ENCODE results near the gene KIF5C. TPM values are rescaled to one million over a fixed set of nuclear protein-coding genes. Genes with fewer than 3 reads are reported as not detected.

Gene KIF5C
- polyA plus RNA-seq, 4 donors, result 2.9 to 7.1 (median 4.4) TPM

GRCh38 chr2:149037851-149038250 lies 162.8 kb downstream of the KIF5C start:
- DNase-seq (ENCODE audit: low read depth in 4 of 4, low spot score in 3 of 4), result no peak

- DNase-seq (ENCODE audit: low read depth in 4 of 4, low spot score in 3 of 4), result no peak
Observed at GRCh38 chr2:149038442-149039212, 163.6 kb downstream of the KIF5C start, which contains the start of gene LYPD6B. TSS of gene LYPD6B (plus strand) at chr2:149038699. CDS start at chr2:149130949, 92,250 bp downstream.

- no peak for DNase-seq (ENCODE audit: low read depth in 4 of 4, low spot score in 3 of 4)
Observed at GRCh38 chr2:149039213-149039724, 164.2 kb downstream of the KIF5C start.

DNA sequence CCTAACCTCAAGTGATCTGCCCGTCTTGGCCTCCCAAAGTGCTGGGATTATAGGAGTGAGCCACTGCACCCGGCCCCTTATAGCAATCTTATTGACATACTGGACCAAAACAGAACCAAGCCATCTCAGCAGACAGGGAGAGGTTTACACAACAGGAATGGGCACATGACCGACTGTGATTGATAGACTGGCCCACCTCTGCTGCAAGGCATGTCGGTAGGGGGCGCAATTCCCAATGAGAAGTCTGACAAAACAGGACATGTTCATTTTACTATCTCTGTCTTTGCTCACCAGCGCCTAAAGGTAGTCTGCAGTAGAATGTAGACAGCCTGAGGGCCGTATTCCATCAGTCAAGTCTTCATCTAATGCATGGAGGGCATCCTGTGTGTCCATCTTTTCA lies 165.4 kb downstream of the KIF5C start:
- DNase-seq (ENCODE audit: low read depth in 4 of 4, low spot score in 3 of 4), result no peak

DNA sequence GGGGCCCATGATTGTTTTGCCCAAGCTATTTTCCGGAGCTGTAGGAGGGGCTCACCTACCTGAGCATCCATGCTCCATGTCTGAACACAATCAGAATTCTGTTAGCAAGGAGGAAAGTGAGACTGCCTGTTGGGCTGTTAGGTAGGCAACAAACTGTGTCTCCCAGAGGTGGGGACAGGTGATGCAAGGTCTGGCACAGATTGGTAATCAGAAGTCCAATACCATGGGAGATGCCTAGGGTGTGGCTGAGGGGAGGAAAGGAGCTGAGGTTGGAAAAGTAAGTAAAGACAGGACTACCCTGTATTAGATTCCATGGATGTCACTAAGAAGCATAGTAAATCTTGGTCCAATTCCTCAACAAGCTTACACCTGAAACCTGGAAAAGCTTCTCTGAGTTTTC lies 166.5 kb downstream of the KIF5C start:
- DNase-seq (ENCODE audit: low read depth in 4 of 4, low spot score in 3 of 4), result no peak

- DNase-seq (ENCODE audit: low read depth in 4 of 4, low spot score in 3 of 4), result no peak
Observed at GRCh38 chr2:149042881-149043280, 167.9 kb downstream of the KIF5C start.

- DNase-seq (ENCODE audit: low read depth in 4 of 4, low spot score in 3 of 4), result no peak
Observed at GRCh38 chr2:149044500-149044899, 169.5 kb downstream of the KIF5C start.

DNA sequence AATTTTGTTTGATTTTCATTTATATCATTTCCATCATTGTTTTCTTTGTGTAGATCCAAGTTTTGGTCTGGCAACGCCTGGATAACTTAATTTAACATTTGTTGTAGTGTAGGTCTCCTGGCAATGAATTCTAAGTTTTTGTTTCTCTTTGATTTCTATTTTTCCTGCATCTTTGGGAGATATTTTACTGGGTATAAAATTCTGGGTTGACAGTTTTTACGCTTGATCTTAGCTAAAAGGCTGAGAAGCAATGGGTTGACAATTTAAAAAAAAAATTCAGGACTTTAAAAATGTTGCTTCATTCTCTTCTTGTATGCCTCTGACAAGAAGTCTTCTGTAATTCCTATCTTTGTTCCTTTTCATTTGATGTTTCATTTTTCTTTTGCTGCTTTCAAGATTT lies 172.1 kb downstream of the KIF5C start:
- DNase-seq (ENCODE audit: low read depth in 4 of 4, low spot score in 3 of 4), result no peak

DNA sequence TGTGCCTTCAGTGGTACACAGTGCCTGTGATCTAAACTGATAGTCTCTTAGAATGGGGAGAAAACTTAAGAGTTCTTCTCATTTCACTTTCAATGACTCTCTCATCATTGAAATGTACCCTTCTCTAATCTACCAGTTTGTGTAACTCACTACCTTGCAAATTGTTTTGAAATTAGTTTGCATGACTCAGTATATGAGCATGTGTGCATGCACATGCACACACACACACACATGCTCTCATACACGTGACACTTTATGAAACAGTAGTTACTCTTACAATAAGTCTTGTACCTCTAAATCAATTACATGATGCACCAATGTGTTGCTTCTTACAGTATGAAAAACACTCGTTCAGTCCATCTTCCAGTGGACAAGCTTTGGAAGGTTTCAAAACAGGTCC lies 174.1 kb downstream of the KIF5C start:
- DNase-seq (ENCODE audit: low read depth in 4 of 4, low spot score in 3 of 4), result no peak

DNA sequence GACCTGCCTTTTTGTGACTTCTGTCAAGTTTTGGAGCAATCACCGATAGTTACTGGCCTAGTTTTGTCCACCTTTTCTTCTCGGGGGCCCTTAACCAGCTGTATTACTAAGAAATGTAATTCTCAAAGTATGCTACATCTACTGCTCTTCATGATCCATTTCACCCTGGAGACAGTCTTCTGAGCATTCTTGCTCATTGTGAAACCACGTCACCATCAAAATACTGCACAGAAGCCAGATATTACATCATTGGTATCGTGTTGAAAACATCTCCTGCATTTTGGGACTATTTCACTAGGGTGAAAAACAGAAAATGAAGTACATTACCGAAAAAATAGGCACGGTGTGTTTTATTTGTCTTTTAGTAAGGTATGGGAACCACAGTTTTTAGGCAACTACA lies 175.2 kb downstream of the KIF5C start:
- DNase-seq (ENCODE audit: low read depth in 4 of 4, low spot score in 3 of 4), result no peak

- no peak for DNase-seq (ENCODE audit: low read depth in 4 of 4, low spot score in 3 of 4)
Observed at GRCh38 chr2:149055751-149056150, 180.7 kb downstream of the KIF5C start.

GRCh38 chr2:149056541-149057255 lies 181.7 kb downstream of the KIF5C start:
- no peak for DNase-seq (ENCODE audit: low read depth in 4 of 4, low spot score in 3 of 4)

DNA sequence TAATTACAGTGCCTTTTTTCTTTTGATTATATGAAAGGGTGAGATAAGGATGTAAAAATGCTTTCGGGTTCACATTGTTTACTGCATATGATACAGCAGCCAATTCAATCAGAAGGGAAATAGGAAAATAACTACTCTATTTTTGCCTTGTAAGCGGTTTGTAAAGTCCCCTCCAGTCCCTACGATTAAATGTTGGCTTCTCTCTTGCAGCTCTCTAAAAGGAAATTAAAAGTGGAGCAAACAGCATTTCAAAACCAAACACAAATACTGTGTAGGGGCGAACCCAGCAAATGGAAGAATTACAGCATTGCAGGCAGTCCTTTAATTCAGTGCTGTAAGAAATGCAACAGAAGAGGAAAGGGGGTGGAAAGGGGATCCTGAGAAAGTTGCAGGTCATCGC lies 182.4 kb downstream of the KIF5C start:
- no peak for DNase-seq (ENCODE audit: low read depth in 4 of 4, low spot score in 3 of 4)

DNA sequence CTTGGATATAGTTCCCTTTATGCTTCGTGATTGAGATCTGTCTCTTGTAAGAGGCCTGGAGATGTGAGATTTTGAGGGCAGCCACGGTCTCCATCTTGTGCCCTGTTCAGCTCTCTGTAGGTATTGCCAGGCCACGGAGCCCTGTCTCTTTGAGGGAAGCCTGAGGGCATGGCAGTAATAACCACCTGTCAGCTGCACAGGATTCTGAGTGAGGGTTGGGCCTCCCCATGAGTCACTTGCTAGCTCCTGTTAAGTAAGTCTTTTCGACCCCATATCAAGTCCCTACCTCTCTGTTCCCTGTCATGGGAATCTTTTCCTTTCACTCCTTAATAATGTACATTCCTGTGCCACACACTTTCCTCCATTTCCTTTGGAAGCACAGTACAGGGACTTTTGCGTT lies 183.9 kb downstream of the KIF5C start:
- no peak for DNase-seq (ENCODE audit: low read depth in 4 of 4, low spot score in 3 of 4)

DNA sequence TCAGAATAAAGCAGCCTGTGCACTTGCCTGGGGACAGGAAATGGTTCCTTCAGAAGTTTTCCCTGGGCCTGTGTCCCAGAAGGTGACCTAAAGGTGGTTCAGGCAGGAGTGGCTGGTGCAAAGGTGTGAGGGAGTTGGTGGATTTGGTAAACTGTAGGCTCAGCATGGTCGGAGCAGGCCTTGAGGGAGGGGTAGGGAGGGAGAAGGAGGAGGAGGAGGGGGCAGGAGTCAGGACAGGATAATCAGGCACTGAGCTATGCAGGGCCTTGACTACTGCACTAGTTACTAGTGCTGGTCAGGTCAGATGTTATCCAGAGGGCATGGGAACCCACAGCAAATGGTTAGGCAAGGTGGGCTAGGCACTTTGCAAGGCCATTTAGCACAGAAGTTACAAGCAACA lies 184.8 kb downstream of the KIF5C start:
- DNase-seq (ENCODE audit: low read depth in 4 of 4, low spot score in 3 of 4), result no peak

- DNase-seq (ENCODE audit: low read depth in 4 of 4, low spot score in 3 of 4), result no peak
Observed at GRCh38 chr2:149061133-149061745, 186.2 kb downstream of the KIF5C start.

DNA sequence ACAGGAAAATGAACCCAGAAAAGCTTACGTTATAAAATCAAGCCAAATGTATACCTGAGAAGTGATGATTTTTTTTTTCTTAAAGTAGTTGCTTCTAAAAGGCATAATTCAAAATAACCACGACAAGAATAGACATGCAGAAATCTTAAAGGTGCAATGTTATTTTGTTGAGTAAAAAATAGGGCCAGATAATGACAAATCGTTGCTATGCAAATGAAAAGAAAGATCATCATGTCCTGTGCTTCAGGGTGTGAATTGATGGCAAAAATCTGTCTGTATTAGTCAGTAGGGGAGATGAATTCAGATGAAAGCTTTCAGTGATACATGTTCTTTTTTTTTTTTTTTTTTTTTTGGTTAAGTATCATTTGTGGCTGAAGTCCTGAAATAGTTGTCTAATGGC lies 187.5 kb downstream of the KIF5C start:
- no peak for DNase-seq (ENCODE audit: low read depth in 4 of 4, low spot score in 3 of 4)

DNA sequence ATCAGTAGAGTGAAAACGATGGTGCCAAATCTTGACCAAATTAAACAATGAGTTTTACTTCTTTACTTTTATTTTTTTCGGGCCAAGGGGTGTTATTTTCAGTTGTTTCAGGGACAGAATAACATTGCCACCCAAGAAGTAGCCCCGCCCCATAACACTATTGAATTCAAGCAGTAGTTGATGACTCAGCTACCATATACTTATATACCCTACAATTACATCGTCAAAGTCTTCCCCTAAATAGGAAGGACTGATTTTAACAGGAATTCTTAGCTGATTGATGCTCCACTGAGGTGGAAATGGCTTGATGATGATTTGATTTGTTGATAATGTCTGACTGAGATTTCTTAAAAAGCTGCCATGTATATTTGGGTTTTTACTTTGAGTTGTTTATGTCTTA lies 188.2 kb downstream of the KIF5C start:
- DNase-seq (ENCODE audit: low read depth in 4 of 4, low spot score in 3 of 4), result no peak

DNA sequence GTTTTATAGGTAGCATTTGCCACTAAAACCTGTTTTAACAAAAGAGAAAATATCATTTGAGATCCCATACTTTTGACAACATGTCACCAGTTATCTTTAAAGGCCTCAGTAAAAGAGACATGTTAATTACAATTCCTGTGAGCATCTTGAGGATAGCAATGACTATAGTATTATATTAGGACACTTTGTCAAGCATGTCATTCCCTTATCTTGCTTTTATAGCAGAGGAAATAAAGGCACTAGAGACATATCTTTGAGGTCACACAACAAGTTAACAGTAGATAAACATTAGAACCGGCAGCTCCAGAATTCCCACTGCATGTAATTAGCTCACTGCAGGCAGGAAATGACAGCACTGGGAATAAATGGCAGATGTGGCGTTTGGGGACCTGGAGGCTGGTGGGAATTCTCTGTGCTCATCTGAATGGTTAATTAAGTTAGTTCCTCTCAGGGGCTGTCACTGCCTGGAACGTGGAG lies 189.4 kb downstream of the KIF5C start:
- no peak for DNase-seq (ENCODE audit: low read depth in 4 of 4, low spot score in 3 of 4)

DNA sequence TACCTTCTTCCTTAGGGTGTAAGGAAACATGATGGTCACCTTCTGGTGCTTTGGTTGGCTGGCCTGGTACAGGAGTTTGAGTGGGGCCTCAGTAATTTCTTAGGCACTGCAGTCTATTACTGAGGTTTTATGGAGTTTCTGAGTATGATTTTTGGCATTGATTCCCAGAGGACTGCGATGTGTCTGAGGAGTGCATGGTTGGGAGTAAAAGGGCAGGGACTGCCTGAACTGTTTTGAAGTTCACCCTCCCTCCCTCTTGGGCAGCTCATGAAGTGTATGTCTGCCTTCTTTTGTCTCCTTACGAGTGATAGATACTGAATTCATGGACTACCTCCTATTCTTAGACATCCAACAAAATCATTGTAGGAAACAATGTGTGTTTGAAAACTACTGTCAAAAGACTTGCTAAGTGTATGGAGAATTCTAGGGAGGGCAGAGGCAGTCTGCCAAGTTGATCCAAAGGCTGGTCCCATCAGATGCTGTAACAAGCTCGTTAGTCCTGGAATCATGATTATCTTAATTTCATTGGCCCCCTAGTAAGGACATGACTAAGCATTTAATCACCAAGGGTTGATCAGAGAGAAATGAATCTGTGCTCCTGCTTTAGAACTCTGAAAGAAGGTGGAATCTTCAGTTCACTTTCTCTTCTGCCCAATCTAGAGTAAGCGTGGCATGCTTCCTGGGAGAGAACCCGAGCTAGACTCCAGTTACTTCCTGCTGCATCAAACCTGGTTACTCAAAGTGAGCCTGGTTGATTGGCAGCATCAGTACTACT lies 190.0 kb downstream of the KIF5C start:
- DNase-seq (ENCODE audit: low read depth in 4 of 4, low spot score in 3 of 4), result no peak

All from left renal pelvis (tissue), 4 donors.